Urothelium cell line (cell line): ENCODE data around the gene SAMD1.

Experiments used
- DNase-seq: peaks from one replicate; pipeline ENCODE4 v3.0.0; 2011; ENCODE audit warnings: low spot score, mixed read lengths
- FAIRE-seq: peaks from 2 replicates; lab custom pipeline; 2011; peaks lifted over from hg19 to GRCh38; lab: Jason Lieb, UNC

The SAMD1 gene

GRCh38 chr19:14090509-14091080, at the start of gene SAMD1:
SAMD1 (minus strand) TSS chr19:14090751.
- FAIRE-seq = no peak
- peak; percentile 86 for DNase-seq

GRCh38 chr19:14139944-14140343, 49.4 kb upstream of the SAMD1 start:
- DNase-seq (no peak), FAIRE-seq (no peak)

DNA sequence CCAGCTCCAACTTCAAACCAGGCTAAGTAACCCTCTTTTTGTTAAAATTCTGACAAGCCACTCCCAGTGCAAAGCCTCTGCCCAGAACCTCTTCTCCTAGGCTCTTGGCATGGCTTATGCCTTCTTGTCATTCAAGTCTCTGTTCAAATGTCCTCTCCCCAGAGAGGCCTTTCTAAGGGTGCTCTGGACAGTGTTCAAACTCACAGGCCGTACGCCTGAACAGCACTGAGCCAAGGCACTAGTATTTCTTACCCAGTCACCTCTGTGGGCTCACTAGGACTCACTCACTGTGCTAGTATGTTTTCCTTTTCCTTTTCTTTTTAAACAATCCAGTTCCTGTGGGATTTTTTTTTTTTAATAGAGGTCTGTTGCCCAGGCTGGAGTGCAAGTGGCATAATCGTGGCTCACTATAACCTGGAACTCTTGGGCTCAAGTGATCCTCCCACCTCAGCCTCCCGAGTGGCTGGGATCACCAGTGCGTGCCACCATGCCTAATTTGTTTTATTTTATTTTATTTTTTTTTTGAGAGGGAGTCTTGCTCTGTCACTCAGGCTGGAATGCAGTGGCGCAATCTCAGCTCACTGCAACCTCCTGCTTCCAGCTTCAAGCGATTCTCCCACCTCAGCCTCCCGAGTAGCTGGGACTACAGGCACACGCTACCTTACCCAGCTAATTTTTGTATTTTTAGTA, 48.2 kb upstream of the SAMD1 start:
- no peak for FAIRE-seq
- DNase-seq = no peak

- DNase-seq = peak; percentile 93
- no peak for FAIRE-seq
Measured at GRCh38 chr19:14136509-14137281, 46.1 kb upstream of the SAMD1 start, which contains the start of gene ASF1B. ASF1B (minus strand) TSS chr19:14136589; CDS start chr19:14136456, 133 bp downstream.

DNA sequence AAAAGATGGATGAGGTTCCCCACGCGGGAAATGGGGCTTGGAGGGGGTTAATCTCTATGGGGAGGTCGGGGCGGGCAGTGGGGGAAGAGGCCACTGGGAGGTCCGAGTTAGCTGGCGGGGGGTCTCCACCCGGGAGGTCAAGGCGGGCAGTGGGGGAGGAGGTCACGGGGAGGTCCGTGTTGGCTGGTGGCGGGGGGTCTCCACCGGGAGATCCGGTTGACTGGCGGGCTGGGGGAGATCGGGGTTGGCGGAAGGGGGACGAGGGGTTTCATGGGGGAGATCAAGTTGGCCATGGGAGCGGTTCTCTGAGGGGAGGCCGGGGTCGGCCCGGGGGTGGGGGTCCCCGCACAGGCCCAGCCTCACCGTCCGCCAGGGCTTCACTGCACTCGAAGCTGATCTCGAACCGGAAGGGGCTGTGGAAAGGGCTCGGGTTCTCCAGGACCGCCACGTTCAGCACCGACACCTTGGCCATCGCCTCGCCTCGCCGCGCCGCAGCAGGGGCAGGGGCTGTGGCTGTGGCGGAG, 45.5 kb upstream of the SAMD1 start:
- DNase-seq (no peak), FAIRE-seq (no peak)

DNA sequence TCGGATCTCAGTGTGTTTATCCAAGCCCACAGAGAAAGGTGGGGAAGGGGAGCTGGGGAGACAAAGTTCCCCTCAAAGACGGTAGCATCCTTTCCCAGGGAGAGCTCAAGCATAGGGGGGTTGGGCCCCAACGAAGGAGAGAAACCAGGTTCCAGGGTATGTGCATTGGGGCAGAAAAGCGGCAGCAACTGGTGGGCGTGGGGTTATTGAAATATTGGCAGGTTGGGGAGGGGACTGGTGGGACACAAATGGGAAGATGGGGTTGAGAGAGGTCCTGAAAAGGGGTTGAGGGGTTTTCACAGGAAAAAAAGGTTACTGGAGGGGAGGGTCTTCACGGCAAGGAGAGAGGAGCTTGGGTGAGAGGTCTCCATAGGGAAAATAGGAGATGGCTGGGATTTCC, 44.8 kb upstream of the SAMD1 start:
- no peak for FAIRE-seq

GRCh38 chr19:14127929-14128509, 37.5 kb upstream of the SAMD1 start:
- DNase-seq (no peak), FAIRE-seq (no peak)

More for the DNA sequence above, 44.8 kb upstream of the SAMD1 start:
- DNase-seq = no peak

DNA sequence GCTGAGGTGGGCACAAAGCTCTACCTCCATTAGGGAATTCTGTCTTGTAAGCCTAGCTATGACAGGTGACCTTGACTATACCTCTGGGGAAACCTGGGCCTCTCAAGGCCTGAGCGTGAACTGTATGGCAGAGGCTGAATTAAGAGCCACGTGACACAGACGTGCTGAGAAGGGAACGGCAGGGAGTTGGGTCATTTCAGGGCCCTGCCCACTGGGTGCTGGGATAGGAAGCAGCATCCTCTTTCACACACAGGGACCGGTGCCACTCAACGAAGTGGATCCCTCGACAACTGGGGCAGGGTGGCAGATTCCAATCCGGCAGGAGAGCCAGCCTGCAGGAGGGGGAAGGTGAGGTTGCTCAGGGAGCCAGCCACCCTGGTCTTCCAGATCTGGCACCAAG, 36.6 kb upstream of the SAMD1 start:
- no peak for FAIRE-seq

DNA sequence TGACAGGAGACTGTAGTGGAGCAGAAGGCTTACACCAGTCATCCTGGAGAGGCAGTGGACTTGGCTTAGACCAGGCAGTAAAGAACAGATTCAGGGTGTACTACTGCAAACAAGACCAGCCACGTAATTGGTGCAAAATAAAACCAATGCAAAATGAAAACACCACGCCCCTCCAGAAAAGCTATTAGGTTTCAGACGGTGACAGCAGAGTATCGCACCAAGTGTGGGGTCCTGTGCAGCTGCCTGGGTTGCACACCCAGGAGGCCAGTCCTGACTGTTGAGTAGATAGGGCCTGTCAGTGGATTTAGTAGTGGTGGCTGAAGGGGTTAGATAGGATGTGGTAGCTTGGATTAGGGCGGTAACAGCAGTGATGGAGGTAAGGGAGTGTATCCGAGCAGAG, 32.4 kb upstream of the SAMD1 start:
- FAIRE-seq = no peak
- DNase-seq = no peak

More for the DNA sequence above, 36.6 kb upstream of the SAMD1 start:
- no peak for DNase-seq

DNA sequence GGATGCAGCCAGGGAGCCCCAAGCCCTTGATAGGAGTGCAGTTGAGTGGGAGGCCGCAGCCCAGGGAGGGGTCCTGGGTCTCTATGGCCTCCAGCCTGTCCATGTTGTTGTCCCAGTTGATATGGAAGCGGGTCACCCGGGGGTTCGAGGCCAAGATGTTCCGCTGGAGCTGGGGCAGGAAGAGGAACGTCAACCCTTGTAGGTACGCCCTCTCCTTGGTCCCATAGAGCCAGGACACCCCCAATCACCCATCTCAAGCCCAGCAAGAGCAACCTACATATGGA, 29.9 kb upstream of the SAMD1 start:
- FAIRE-seq = no peak
- DNase-seq = no peak

GRCh38 chr19:14119644-14120496, 29.3 kb upstream of the SAMD1 start:
- FAIRE-seq = no peak

DNA sequence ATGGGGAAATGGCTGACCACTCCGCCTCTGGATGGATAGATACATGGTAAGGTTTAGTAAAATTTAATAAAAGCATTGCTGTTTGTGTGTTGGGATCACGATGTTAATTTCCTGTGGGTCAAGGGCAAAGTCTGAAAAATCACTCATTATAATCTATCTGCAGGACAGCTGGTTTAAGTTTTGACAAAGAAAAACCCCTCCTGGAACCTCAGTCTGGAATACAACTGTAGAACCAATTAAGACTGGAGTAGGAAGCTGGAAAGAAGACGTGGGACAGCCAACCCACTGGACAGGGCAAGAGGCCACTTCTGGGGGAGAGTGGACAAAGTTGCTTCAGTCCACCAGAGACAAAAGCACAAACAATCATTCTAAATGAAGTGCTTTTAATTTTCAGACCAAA, 28.6 kb upstream of the SAMD1 start:
- no peak for FAIRE-seq

More at GRCh38 chr19:14119644-14120496, 29.3 kb upstream of the SAMD1 start:
- DNase-seq = no peak

GRCh38 chr19:14118165-14119051, 27.9 kb upstream of the SAMD1 start:
- DNase-seq (no peak), FAIRE-seq (no peak)

More for the DNA sequence above, 28.6 kb upstream of the SAMD1 start:
- DNase-seq = no peak

DNA sequence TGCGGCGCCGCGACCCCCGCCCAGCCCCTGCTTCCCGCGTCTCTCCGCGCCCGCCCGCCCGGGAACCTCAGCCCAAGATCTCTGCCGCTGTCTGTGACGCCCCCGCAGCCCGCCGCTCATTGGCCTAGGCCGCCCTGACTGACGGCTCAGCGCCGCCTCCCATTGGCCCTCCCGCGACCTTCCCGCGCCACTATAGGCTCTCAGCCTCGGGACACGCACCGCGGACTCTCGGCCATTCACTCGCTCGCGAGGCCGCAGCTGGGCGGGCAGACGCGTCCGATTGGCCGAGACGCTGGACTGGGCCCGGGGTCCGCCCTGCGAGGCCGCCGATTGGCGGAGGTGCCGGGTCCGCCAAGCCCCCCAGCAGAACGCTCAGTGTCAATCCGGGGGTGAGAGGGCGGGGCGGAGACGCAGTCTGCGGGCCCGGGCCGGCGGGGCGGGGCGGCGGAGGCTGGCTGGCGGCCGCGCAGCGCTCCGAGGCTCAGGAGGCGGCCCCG, 27.2 kb upstream of the SAMD1 start, which contains the start of gene PRKACA:
TSS of gene PRKACA (minus strand) at position 95 of the 497 bp plus-strand sequence. CDS start 215 bp downstream, outside the sequence.
- DNase-seq = peak; percentile 96
- FAIRE-seq = peak; percentile 82

DNA sequence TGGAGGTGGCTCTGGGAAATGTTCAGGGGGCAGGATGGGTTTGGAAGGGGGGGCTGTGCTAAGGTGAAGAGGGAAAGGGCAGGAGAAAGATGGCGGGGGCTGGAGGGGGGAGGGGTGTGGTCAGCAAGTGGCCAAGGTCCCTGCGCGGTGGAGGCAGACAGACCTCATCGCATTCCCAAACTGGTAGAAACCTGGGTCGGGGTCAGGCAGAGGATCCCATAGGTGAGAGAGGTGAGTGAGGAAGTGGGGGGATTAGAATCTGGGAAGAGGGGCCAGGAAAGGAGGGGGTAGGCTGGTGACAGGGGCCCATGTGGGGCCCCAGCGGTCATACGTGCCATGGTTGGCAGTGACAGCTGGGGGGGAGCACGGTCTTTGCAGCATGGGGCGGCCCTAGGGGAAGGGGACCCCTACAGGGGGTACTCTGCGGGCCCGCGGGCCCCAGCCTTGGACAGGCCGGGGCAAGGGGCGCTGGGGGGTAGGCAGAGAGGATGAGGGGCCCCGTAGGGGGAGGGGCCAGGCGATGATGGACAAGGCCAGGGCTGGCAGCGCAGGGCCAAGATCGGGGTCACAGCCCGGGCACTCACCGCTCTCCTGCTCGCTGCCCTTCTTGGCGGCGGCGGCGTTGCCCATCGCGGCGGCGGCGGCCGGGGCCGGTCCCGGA, 26.5 kb upstream of the SAMD1 start:
- FAIRE-seq = no peak
- no peak for DNase-seq

DNA sequence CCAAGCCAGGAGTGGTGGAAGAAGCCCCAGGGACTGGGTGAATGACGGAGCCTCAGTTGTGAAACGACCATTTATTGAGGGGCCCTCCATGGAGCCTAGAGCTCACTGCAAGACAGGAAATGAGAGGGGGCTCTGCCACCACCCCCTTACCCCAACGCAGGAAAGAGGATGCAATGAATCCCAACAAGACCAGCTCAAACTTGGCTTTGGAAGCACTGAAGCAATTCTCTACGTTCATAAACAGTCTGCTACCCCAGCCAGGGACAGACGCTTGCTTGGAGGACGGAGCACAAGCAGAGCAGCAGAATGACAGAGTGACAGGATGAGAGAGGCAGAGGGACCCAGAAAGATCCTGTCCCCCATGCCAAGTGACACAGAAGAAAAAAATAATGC, 26.0 kb upstream of the SAMD1 start:
- DNase-seq = no peak
- FAIRE-seq = no peak

- FAIRE-seq (no peak), DNase-seq (no peak)
Measured at GRCh38 chr19:14115756-14116155, 25.2 kb upstream of the SAMD1 start.

DNA sequence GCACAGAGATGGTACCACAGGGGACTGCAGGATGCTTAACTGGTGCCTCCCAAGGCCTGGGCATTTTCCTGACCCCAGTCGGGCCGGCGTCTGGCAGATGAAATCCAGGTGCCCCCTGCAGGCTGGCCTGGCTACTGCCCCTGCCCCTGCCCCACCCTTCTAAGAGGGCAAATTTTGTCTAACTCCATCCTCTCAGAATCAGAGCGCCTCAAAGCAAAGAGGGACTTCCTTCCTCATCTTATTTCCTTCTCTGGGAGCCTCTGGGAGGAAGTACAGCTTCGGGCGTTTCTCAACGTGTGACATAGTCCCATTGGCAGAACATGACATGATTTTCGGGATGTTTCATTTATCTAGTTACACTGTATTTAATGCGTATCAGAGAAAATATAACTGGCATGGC, 24.3 kb upstream of the SAMD1 start:
- FAIRE-seq = no peak
- DNase-seq = no peak

DNA sequence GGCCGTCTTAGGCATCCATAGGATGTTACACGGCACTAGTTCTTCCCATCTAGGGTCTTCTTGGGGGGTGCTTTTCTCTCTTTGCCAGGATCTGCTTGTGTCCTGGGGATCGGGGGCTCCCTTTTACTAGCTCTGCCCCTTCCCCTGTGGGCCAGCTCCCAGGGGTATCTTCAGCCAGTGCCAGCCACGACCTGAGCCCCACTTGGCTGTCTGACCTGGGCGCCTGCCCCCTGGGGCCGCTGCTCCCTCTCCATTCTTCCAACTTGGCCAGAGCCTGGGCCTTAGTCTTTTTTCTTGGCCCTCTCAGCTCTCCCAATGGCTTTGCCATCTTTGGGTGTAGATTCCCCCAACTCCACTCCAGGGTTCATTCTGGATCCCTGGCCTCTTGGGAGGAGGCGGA, 23.9 kb upstream of the SAMD1 start:
- FAIRE-seq (no peak), DNase-seq (no peak)
